NB4 (cell line): ENCODE results near the gene LY86.

ENCODE experiments used
- MYC ChIP-seq: IDR thresholded peaks from 2 replicates; pipeline ENCODE4 v1.6.1; 2011; ENCODE audit warnings: low read depth, low read length
- TF ChIP-seq, protein P1 (sequence below): IDR thresholded peaks from one replicate; pipeline ENCODE4 v1.5.1; 2012; ENCODE audit warnings: low read depth, low read length

DNA sequence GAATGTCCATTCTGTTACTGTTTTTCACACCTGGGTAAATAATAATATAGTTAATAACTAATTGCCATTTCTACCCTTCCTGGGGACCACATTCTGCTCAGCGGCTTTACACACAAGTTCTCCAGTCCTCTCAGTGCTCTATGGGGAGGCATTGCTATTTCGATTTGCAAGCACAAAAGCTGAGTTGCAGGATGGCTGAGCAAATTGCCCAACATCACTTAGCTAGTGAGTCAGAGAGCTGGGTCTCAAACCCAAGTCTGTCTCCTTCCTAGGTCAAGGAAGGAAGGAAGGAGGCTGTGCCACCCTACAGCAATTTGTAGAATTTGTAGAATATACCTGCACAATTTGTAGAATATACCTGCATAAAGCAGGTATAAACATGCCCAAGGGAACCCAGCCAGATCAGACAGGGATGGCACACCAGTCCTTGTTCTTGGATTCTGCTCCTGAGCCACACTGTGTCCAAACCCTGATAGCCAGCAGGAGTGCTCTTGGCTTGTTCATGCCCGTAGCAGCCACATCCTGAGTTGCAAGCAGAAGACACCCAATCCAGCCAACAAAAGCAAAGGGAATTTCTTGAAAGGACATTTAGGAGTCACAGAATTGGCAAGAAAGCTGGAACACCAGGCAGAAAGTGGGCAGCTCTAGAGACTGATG is 56.9 kb downstream of the LY86 start:
- TF ChIP-seq, protein P1, sequence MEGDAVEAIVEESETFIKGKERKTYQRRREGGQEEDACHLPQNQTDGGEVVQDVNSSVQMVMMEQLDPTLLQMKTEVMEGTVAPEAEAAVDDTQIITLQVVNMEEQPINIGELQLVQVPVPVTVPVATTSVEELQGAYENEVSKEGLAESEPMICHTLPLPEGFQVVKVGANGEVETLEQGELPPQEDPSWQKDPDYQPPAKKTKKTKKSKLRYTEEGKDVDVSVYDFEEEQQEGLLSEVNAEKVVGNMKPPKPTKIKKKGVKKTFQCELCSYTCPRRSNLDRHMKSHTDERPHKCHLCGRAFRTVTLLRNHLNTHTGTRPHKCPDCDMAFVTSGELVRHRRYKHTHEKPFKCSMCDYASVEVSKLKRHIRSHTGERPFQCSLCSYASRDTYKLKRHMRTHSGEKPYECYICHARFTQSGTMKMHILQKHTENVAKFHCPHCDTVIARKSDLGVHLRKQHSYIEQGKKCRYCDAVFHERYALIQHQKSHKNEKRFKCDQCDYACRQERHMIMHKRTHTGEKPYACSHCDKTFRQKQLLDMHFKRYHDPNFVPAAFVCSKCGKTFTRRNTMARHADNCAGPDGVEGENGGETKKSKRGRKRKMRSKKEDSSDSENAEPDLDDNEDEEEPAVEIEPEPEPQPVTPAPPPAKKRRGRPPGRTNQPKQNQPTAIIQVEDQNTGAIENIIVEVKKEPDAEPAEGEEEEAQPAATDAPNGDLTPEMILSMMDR = no peak
- TF ChIP-seq MYC = no peak
